GM18505 (cell line): ENCODE results near the gene SVEP1.
"Not testable (repeated sequence)": the region's sequence is repeated elsewhere in the genome, so short reads cannot be mapped to it uniquely, and the experiment has no call there.

Source experiments
- ATAC-seq: cut with Tn5 transposase; IDR thresholded peaks from one replicate; pipeline ENCODE4 v1.9.1; 2021; ENCODE audit not compliant: unreplicated experiment
- POLR2A ChIP-seq: IDR thresholded peaks from 4 replicates; pipeline ENCODE4 v1.6.1; 2011; ENCODE audit warnings: borderline replicate concordance; ENCODE audit not compliant: insufficient read depth, insufficient read length; ENCODE audit errors: extremely low read depth

The SVEP1 gene

DNA sequence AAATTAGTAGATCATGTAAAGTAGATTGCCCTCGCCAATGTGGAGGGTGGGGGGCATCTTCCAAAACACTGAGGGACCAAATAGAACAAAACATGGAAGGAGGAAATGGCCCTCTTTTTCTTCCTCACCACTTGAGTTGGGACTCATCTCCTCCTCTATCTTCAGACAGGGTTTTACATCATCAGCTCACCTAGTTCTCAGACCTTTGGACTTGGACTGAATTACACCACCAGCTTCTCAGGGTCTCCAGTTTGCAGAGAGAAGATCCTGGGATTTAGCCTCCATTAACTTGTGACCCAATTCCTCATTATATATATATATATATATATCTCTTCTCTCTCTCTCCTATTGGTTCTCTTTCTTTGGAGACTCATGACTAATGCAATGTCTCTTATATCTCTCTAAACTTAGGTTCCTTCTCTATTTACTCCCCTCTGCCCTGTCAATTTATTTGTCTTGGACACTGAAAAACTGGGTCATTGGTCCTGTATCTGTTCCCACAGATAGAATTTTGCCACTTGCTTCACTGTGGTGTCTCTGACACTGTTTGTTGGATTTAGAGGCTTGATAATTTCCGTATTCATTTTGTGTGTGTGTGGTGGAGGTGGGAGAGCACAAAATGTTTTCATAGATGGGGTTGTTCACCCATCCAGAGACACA, 187.6 kb downstream of the SVEP1 start:
- no peak for ATAC-seq
- no peak for TF ChIP-seq POLR2A

DNA sequence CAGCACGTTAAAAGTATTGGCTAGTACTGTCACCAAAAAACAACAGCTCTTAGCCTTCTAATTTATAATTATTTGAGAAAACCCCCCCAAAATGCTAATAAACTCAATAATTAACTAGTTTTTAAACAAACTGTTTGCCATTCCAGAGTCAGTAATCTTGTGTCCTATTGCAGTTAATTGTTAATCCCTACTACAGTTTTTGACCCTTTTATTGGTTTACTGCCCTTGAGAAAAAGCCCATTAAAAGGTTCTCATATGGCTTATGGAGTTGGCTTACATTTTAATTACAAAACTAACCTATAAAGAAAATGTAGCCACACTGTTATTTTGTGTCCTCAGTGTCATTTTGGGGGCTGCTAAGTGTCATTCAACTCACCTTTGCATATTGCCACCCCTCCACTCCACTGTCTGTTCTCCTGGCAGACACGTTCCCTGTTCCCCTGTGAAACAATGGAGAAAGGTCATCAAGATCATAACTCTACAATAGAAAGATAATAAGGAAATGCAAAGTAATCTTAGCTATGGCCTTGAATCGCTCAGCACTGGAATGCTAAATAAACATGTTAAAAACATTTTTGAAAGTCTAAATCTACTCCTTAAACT, 190.3 kb downstream of the SVEP1 start:
- TF ChIP-seq POLR2A = no peak
- ATAC-seq = no peak

- no peak for TF ChIP-seq POLR2A
- no peak for ATAC-seq
Measured at GRCh38 chr9:110383491-110383890, 196.1 kb downstream of the SVEP1 start.

DNA sequence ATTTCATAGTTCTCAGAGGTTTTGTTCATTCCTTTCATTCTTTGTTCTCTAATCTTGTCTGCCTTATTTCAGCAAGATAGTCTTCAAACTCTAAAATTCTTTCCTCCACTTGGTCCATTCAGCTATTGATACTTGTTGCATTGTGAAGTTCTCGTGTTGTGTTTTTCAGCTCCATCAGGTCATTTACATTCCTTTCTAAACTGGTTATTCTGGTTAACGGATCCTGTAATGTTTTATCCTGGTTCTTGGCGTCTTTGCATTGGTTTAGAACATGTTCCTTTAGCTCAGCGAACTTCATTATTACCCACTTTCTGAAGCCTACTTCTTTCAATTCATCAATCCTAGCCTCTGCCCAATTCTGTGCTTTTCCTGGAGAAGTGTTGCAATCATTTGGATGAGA, 196.8 kb downstream of the SVEP1 start:
- no peak for TF ChIP-seq POLR2A
- ATAC-seq = no peak

DNA sequence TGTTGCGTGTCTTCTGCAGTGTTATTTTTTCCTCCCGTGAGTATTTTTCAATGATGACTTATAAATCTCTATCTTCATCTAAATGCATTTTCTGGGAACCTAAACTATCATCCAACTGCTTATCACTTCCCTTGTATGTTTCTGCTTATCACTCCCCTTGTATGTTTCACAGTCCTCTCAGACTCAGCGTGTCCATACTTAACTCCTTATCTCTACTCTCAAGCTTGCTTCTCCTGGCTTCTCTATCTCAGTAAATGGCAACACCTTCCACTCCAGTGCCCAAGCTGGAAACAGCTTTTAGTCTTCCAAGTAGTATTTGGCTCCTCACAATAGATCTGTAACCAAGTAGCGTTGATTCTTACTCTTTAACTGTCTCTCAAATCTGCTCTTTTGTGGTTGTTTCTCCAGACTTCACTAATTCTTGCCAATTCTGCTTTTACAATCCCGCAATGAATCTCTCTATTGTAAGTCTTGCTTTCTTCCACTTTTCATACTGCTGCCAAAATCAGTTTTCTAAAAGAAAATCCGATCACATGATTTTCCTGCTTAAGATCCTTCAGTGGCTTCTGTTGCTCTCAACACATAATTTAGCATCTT, 208.0 kb downstream of the SVEP1 start:
- ATAC-seq = no peak
- no peak for TF ChIP-seq POLR2A

DNA sequence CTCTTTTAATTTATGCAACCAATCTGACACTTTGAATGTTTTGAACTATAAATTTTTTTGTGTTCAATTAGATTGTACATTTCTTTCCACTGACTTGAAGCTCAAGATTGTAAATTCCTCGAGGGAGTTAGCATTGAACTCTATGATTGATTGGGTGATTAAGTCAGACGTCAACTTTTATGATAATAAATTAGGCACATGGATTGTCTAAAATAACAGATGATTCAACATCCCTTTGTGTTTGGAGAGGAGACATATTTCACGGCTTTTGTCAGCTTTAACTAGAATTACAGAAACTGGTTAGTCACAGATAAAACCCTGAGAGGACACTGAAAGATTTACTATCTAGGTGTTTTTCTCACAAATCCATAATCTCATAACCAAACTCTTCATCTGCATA, 209.2 kb downstream of the SVEP1 start:
- no peak for ATAC-seq
- no peak for TF ChIP-seq POLR2A

GRCh38 chr9:110364451-110364850, 215.1 kb downstream of the SVEP1 start:
- no peak for TF ChIP-seq POLR2A
- ATAC-seq = no peak

GRCh38 chr9:110358992-110359391, 220.5 kb downstream of the SVEP1 start:
- not testable (repeated sequence) for ATAC-seq

GRCh38 chr9:110357505-110357904, 222.0 kb downstream of the SVEP1 start:
- TF ChIP-seq POLR2A = no peak
- ATAC-seq = no peak

- no peak for ATAC-seq
- no peak for TF ChIP-seq POLR2A
Measured at GRCh38 chr9:110356639-110357395, 222.7 kb downstream of the SVEP1 start.

- no peak for ATAC-seq
- no peak for TF ChIP-seq POLR2A
Measured at GRCh38 chr9:110355911-110356310, 223.6 kb downstream of the SVEP1 start.

DNA sequence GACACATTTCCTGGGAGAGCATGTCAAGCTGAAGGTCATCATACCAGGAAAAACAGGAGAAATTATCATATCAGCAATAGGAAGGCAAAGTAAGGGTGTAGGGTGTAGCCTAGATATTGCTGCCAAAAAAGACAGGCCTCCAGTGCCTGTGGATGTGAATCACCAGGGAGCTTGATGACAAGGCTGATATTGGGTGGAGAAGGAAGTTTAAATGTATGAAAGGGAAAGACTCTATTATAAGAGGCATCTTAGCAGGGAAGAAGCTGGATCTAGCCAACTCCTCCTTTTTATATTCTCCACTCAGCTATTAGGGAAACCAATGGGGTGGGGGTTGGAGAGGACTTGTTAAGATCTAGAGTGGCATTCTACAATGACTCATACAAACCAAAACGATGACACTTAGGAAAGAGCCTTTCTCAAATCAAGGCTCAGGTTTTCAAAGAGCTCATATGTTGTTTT, 228.5 kb downstream of the SVEP1 start:
- ATAC-seq = no peak
- TF ChIP-seq POLR2A = no peak

DNA sequence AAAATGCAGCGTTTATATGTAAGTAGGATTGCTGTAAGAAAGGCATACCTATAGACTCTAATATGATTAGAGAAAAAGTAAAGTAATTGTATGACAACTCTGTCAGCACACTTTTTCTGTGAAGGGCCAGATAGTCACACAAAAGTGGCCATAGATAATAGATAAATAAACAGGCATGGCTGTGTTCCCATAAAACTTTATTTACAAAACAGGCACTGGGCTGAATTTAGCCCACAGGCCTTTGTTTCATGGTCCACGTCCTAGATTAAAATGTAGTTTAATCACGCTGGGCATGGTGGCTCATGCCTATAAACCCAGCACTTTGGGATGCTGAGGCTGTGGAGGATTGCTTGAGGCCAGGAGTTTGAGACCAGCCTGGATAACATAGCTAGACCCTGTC, 233.2 kb downstream of the SVEP1 start:
- TF ChIP-seq POLR2A = no peak
- ATAC-seq = no peak

- no peak for ATAC-seq
- TF ChIP-seq POLR2A = no peak
Measured at GRCh38 chr9:110344821-110345220, 234.7 kb downstream of the SVEP1 start.
